PC-9 (cell line): Measurements from ENCODE around the gene SDCBP2. TPM values are rescaled to one million over a fixed set of nuclear protein-coding genes. Genes with fewer than 3 reads are reported as not detected.

ENCODE experiments used
- BruUV-seq: library from RNA; stranded (reverse); fragments of 400-500 nt; replicated peaks from 2 replicates; lab custom pipeline; 2021; lab: Mats Ljungman, UMichigan
- CTCF ChIA-PET: fragments of 300-600 bp; sonication (Branson Sonifier 250); formaldehyde crosslinking; loops from one replicate; lab custom pipeline; 2022; ENCODE audit warnings: antibody characterized with exemption; lab: Charles Lee
- POLR2A ChIA-PET: fragments of 300-600 bp; sonication (Branson Sonifier 250); formaldehyde crosslinking; loops from one replicate; lab custom pipeline; 2022; ENCODE audit warnings: antibody characterized with exemption; ENCODE audit not compliant: unreplicated experiment; lab: Charles Lee
- DNase-seq, 2 experiments: peaks; one replicate each; pipeline versions ENCODE4 v3.0.0 to v3.0.0-alpha.2; 2015 to 2022; ENCODE audit warnings: mixed read lengths in 1 of 2
- H2AFZ ChIP-seq: fragments of 200-600 bp; sonication (generic); 2 replicates; pipeline ENCODE4 v1.8.1; 2017; ENCODE audit warnings: antibody characterized with exemption
- H3F3A ChIP-seq: fragments of 200-600 bp; sonication (generic); 2 replicates; pipeline ENCODE4 v1.8.1; 2017; ENCODE audit warnings: antibody characterized with exemption, mild to moderate bottlenecking, low read depth; ENCODE audit not compliant: insufficient read depth
- H3K27ac ChIP-seq: fragments of 200-600 bp; sonication (generic); 2 replicates; pipeline ENCODE4 v1.6.1; 2016; ENCODE audit warnings: mixed run types
- H3K27me3 ChIP-seq: fragments of 200-600 bp; sonication (generic); 2 replicates; pipeline ENCODE4 v1.6.1; 2016; ENCODE audit warnings: low read depth, mixed run types; ENCODE audit not compliant: insufficient read depth
- H3K36me3 ChIP-seq: fragments of 200-600 bp; sonication (generic); 2 replicates; pipeline ENCODE4 v1.6.1; 2016; ENCODE audit warnings: low read depth, mixed run types
- H3K4me1 ChIP-seq: fragments of 200-600 bp; sonication (generic); replicated peaks from 2 replicates; pipeline ENCODE4 v1.6.1; 2016; ENCODE audit warnings: mixed run types; ENCODE audit not compliant: insufficient read depth
- H3K4me2 ChIP-seq: fragments of 200-600 bp; sonication (generic); 2 replicates; pipeline ENCODE4 v1.6.1; 2017; ENCODE audit warnings: mixed run types
- H3K4me3 ChIP-seq: fragments of 200-600 bp; sonication (generic); 2 replicates; pipeline ENCODE4 v1.6.1; 2016; ENCODE audit warnings: mixed run types
- H3K79me2 ChIP-seq: fragments of 200-600 bp; sonication (generic); 2 replicates; pipeline ENCODE4 v1.6.1; 2017; ENCODE audit warnings: low read depth, mixed run types
- H3K9me2 ChIP-seq: fragments of 200-600 bp; sonication (generic); 2 replicates; pipeline ENCODE4 v1.8.1; 2017; ENCODE audit warnings: mild to moderate bottlenecking; ENCODE audit not compliant: insufficient read depth
- H3K9me3 ChIP-seq: fragments of 200-600 bp; sonication (generic); 2 replicates; pipeline ENCODE4 v1.8.1; 2016; ENCODE audit warnings: low read depth; ENCODE audit not compliant: insufficient read depth
- H4K20me1 ChIP-seq: fragments of 200-600 bp; sonication (generic); 2 replicates; pipeline ENCODE4 v1.8.1; 2017; ENCODE audit not compliant: insufficient read depth
- CTCF ChIP-seq: fragments of 200-600 bp; sonication (generic); conservative IDR thresholded peaks from 2 replicates; pipeline ENCODE4 v1.6.1; 2017; ENCODE audit warnings: mixed run types, antibody characterized with exemption, mild to moderate bottlenecking, moderate library complexity
- EZH2 ChIP-seq: fragments of 200-600 bp; sonication (generic); IDR thresholded peaks from 2 replicates; pipeline ENCODE4 v1.8.0; 2017; ENCODE audit warnings: antibody characterized with exemption, low read depth
- intact Hi-C: fragments of 100-400 bp; cut with micrococcal nuclease; formaldehyde crosslinking; loops from one replicate; pipeline ENCODE4 v1.10.0; 2022; ENCODE audit not compliant: unreplicated experiment
- total RNA-seq: library from RNA; stranded (reverse); gene quantifications from 2 replicates; pipeline ENCODE4 v1.2.3, GENCODE V29; 2021

SDCBP2 gene
- total RNA-seq, 1 experiment from 2014 or later: 14.8 TPM

GRCh38 chr20:1327241-1327653 lies 1.7 kb downstream of the SDCBP2 start:
- no TSS peak for BruUV-seq
- CTCF ChIA-PET: no interaction called here

GRCh38 chr20:1326031-1326930 lies 2.7 kb downstream of the SDCBP2 start:
- no peaks in the 10 kb centered on the region for H3K9me3 ChIP-seq
- H3K4me3 ChIP-seq: peak overlapping the region; percentile 87
- peaks cover 56% of the 10 kb centered on the region for H3K79me2 ChIP-seq
- no peaks in the 10 kb centered on the region for H3K27me3 ChIP-seq
- DNase-seq: no peak
- ChIA-PET POLR2A (interaction anchor here (0.6 kb wide), 2 partner anchors 73 to 103 kb away, joined by 3 to 4 read pairs; no protein-coding TSS in a partner anchor), CTCF (interaction anchor here (0.9 to 1.3 kb wide), 2 partner anchors 109 to 177 kb away, joined by 3 to 4 read pairs; no protein-coding TSS in a partner anchor)
- TSS peak; percentile 66 for BruUV-seq
- H2AFZ ChIP-seq: 0 out of 2 replicates have a peak overlapping the region, but pooled peaks have one; percentile 84
- peak overlapping the region; percentile 79 for H3K4me2 ChIP-seq
- H3K27ac ChIP-seq: peak overlapping the region; percentile 95
- peaks cover 53% of the 10 kb centered on the region for H3K4me1 ChIP-seq
- H4K20me1 ChIP-seq: peaks cover 5% of the 10 kb centered on the region; the same call in 1 of the 2 replicates
- no peaks in the 10 kb centered on the region for H3K9me2 ChIP-seq
- TF ChIP-seq CTCF (no peak), EZH2 (no peak)
- intact Hi-C loops: loop anchor here (5.0 to 10.0 kb wide), 4 partner anchors 51 to 479 kb away; no protein-coding TSS in a partner anchor
- H3K36me3 ChIP-seq: peaks cover 3% of the 10 kb centered on the region; the same call in 1 of the 2 replicates
- H3F3A ChIP-seq: peaks cover 30% of the 10 kb centered on the region; the same call in 1 of the 2 replicates

More at GRCh38 chr20:1327241-1327653, 1.7 kb downstream of the SDCBP2 start:
- H3K4me1 ChIP-seq: peaks cover 53% of the 10 kb centered on the region
- DNase-seq: no peak
- H3K79me2 ChIP-seq: peaks cover 64% of the 10 kb centered on the region
- peaks cover 5% of the 10 kb centered on the region; the same call in 1 of the 2 replicates for H4K20me1 ChIP-seq
- no peak for TF ChIP-seq EZH2
- no peak for TF ChIP-seq CTCF
- peaks cover 30% of the 10 kb centered on the region; the same call in 1 of the 2 replicates for H3F3A ChIP-seq
- H3K27ac ChIP-seq: peak overlapping the region; percentile 79
- no peak overlapping the region for H3K4me3 ChIP-seq
- H3K4me2 ChIP-seq: peak overlapping the region; percentile 79
- H2AFZ ChIP-seq: no peak overlapping the region
- H3K36me3 ChIP-seq: peaks cover 8% of the 10 kb centered on the region; the same call in 1 of the 2 replicates
- no peaks in the 10 kb centered on the region for H3K9me3 ChIP-seq
- H3K27me3 ChIP-seq: no peaks in the 10 kb centered on the region
- POLR2A ChIA-PET: no interaction called here
- intact Hi-C loops: loop anchor here (5.0 to 10.0 kb wide), 4 partner anchors 50 to 478 kb away; no protein-coding TSS in a partner anchor
- H3K9me2 ChIP-seq: no peaks in the 10 kb centered on the region
